ENCODE results near the gene BRD7.

Gene BRD7

GRCh38 chr16:50399411-50399810 lies 30.6 kb upstream of the BRD7 start:
- no peak overlapping the region for H3K27ac ChIP-seq (ENCODE audit: low read length)
- H3K27me3 ChIP-seq (ENCODE audit: low read depth, low read length): no peaks in the 10 kb centered on the region
- H3K9me3 ChIP-seq (ENCODE audit: control insufficient read depth in 1 of 2, low read length in 2 of 2): no peaks in the 10 kb centered on the region
- no peaks in the 10 kb centered on the region for H3K36me3 ChIP-seq (ENCODE audit: control insufficient read depth in 1 of 2, insufficient read depth in 2 of 2, low read length in 2 of 2)
- H3K4me3 ChIP-seq (ENCODE audit: low read depth in 1 of 2, low read length in 2 of 2): no peak overlapping the region
- H3K4me1 ChIP-seq (ENCODE audit: control insufficient read depth in 1 of 2, insufficient read depth in 2 of 2, low read length in 2 of 2): no peaks in the 10 kb centered on the region

- no peak overlapping the region for H3K4me3 ChIP-seq (ENCODE audit: low read depth in 1 of 2, low read length in 2 of 2)
- H3K36me3 ChIP-seq (ENCODE audit: control insufficient read depth in 1 of 2, insufficient read depth in 2 of 2, low read length in 2 of 2): no peaks in the 10 kb centered on the region
- no peaks in the 10 kb centered on the region for H3K4me1 ChIP-seq (ENCODE audit: control insufficient read depth in 1 of 2, insufficient read depth in 2 of 2, low read length in 2 of 2)
These were observed 29.5 kb upstream of the BRD7 start for GRCh38 chr16:50398336-50398735.

GRCh38 chr16:50396761-50397535 lies 28.2 kb upstream of the BRD7 start:
- Histone ChIP-seq H3K27ac (ENCODE audit: low read length) (no peak overlapping the region), H3K36me3 (ENCODE audit: control insufficient read depth in 1 of 2, insufficient read depth in 2 of 2, low read length in 2 of 2) (no peaks in the 10 kb centered on the region), H3K4me3 (ENCODE audit: low read depth in 1 of 2, low read length in 2 of 2) (no peak overlapping the region), H3K27me3 (ENCODE audit: low read depth, low read length) (no peaks in the 10 kb centered on the region), H3K9me3 (ENCODE audit: control insufficient read depth in 1 of 2, low read length in 2 of 2) (no peaks in the 10 kb centered on the region), H3K4me1 (ENCODE audit: control insufficient read depth in 1 of 2, insufficient read depth in 2 of 2, low read length in 2 of 2) (no peaks in the 10 kb centered on the region)

More at GRCh38 chr16:50398336-50398735, 29.5 kb upstream of the BRD7 start:
- Histone ChIP-seq H3K27ac (ENCODE audit: low read length) (no peak overlapping the region), H3K9me3 (ENCODE audit: control insufficient read depth in 1 of 2, low read length in 2 of 2) (no peaks in the 10 kb centered on the region), H3K27me3 (ENCODE audit: low read depth, low read length) (no peaks in the 10 kb centered on the region)

- no peak overlapping the region for H3K4me3 ChIP-seq (ENCODE audit: low read depth in 1 of 2, low read length in 2 of 2)
- H3K4me1 ChIP-seq (ENCODE audit: control insufficient read depth in 1 of 2, insufficient read depth in 2 of 2, low read length in 2 of 2): no peaks in the 10 kb centered on the region
- no peaks in the 10 kb centered on the region for H3K27me3 ChIP-seq (ENCODE audit: low read depth, low read length)
- no peak overlapping the region for H3K27ac ChIP-seq (ENCODE audit: low read length)
- H3K9me3 ChIP-seq (ENCODE audit: control insufficient read depth in 1 of 2, low read length in 2 of 2): no peaks in the 10 kb centered on the region
- H3K36me3 ChIP-seq (ENCODE audit: control insufficient read depth in 1 of 2, insufficient read depth in 2 of 2, low read length in 2 of 2): no peaks in the 10 kb centered on the region
These were observed 27.2 kb upstream of the BRD7 start for GRCh38 chr16:50395763-50396710.

- Histone ChIP-seq H3K4me1 (ENCODE audit: control insufficient read depth in 1 of 2, insufficient read depth in 2 of 2, low read length in 2 of 2) (no peaks in the 10 kb centered on the region), H3K9me3 (ENCODE audit: control insufficient read depth in 1 of 2, low read length in 2 of 2) (no peaks in the 10 kb centered on the region), H3K27ac (ENCODE audit: low read length) (no peak overlapping the region), H3K36me3 (ENCODE audit: control insufficient read depth in 1 of 2, insufficient read depth in 2 of 2, low read length in 2 of 2) (no peaks in the 10 kb centered on the region), H3K27me3 (ENCODE audit: low read depth, low read length) (no peaks in the 10 kb centered on the region), H3K4me3 (ENCODE audit: low read depth in 1 of 2, low read length in 2 of 2) (no peak overlapping the region)
These were observed 25.3 kb upstream of the BRD7 start for GRCh38 chr16:50393858-50394802.

- Histone ChIP-seq H3K9me3 (ENCODE audit: control insufficient read depth in 1 of 2, low read length in 2 of 2) (no peaks in the 10 kb centered on the region), H3K36me3 (ENCODE audit: control insufficient read depth in 1 of 2, insufficient read depth in 2 of 2, low read length in 2 of 2) (no peaks in the 10 kb centered on the region), H3K4me1 (ENCODE audit: control insufficient read depth in 1 of 2, insufficient read depth in 2 of 2, low read length in 2 of 2) (no peaks in the 10 kb centered on the region), H3K4me3 (ENCODE audit: low read depth in 1 of 2, low read length in 2 of 2) (no peak overlapping the region), H3K27me3 (ENCODE audit: low read depth, low read length) (no peaks in the 10 kb centered on the region), H3K27ac (ENCODE audit: low read length) (no peak overlapping the region)
These were observed 24.6 kb upstream of the BRD7 start for GRCh38 chr16:50393416-50393815.

- Histone ChIP-seq H3K27ac (ENCODE audit: low read length) (no peak overlapping the region), H3K4me1 (ENCODE audit: control insufficient read depth in 1 of 2, insufficient read depth in 2 of 2, low read length in 2 of 2) (no peaks in the 10 kb centered on the region), H3K4me3 (ENCODE audit: low read depth in 1 of 2, low read length in 2 of 2) (no peak overlapping the region), H3K27me3 (ENCODE audit: low read depth, low read length) (no peaks in the 10 kb centered on the region), H3K9me3 (ENCODE audit: control insufficient read depth in 1 of 2, low read length in 2 of 2) (no peaks in the 10 kb centered on the region), H3K36me3 (ENCODE audit: control insufficient read depth in 1 of 2, insufficient read depth in 2 of 2, low read length in 2 of 2) (no peaks in the 10 kb centered on the region)
These were observed 22.3 kb upstream of the BRD7 start for GRCh38 chr16:50390914-50391716.

GRCh38 chr16:50390371-50390771 lies 21.6 kb upstream of the BRD7 start:
- Histone ChIP-seq H3K27me3 (ENCODE audit: low read depth, low read length) (no peaks in the 10 kb centered on the region), H3K9me3 (ENCODE audit: control insufficient read depth in 1 of 2, low read length in 2 of 2) (no peaks in the 10 kb centered on the region), H3K4me3 (ENCODE audit: low read depth in 1 of 2, low read length in 2 of 2) (no peak overlapping the region), H3K4me1 (ENCODE audit: control insufficient read depth in 1 of 2, insufficient read depth in 2 of 2, low read length in 2 of 2) (no peaks in the 10 kb centered on the region), H3K36me3 (ENCODE audit: control insufficient read depth in 1 of 2, insufficient read depth in 2 of 2, low read length in 2 of 2) (no peaks in the 10 kb centered on the region), H3K27ac (ENCODE audit: low read length) (no peak overlapping the region)

- no peaks in the 10 kb centered on the region for H3K27me3 ChIP-seq (ENCODE audit: low read depth, low read length)
- no peak overlapping the region for H3K4me3 ChIP-seq (ENCODE audit: low read depth in 1 of 2, low read length in 2 of 2)
- no peaks in the 10 kb centered on the region for H3K36me3 ChIP-seq (ENCODE audit: control insufficient read depth in 1 of 2, insufficient read depth in 2 of 2, low read length in 2 of 2)
- H3K9me3 ChIP-seq (ENCODE audit: control insufficient read depth in 1 of 2, low read length in 2 of 2): no peaks in the 10 kb centered on the region
- no peak overlapping the region for H3K27ac ChIP-seq (ENCODE audit: low read length)
- H3K4me1 ChIP-seq (ENCODE audit: control insufficient read depth in 1 of 2, insufficient read depth in 2 of 2, low read length in 2 of 2): no peaks in the 10 kb centered on the region
These were observed 21.1 kb upstream of the BRD7 start for GRCh38 chr16:50389900-50390299.

- Histone ChIP-seq H3K4me3 (ENCODE audit: low read depth in 1 of 2, low read length in 2 of 2) (no peak overlapping the region), H3K27me3 (ENCODE audit: low read depth, low read length) (no peaks in the 10 kb centered on the region), H3K4me1 (ENCODE audit: control insufficient read depth in 1 of 2, insufficient read depth in 2 of 2, low read length in 2 of 2) (no peaks in the 10 kb centered on the region), H3K36me3 (ENCODE audit: control insufficient read depth in 1 of 2, insufficient read depth in 2 of 2, low read length in 2 of 2) (no peaks in the 10 kb centered on the region), H3K9me3 (ENCODE audit: control insufficient read depth in 1 of 2, low read length in 2 of 2) (no peaks in the 10 kb centered on the region), H3K27ac (ENCODE audit: low read length) (no peak overlapping the region)
These were observed 19.7 kb upstream of the BRD7 start for GRCh38 chr16:50388496-50388895.
